ENCODE measurements around the gene APBB2.

Gene APBB2

DNA sequence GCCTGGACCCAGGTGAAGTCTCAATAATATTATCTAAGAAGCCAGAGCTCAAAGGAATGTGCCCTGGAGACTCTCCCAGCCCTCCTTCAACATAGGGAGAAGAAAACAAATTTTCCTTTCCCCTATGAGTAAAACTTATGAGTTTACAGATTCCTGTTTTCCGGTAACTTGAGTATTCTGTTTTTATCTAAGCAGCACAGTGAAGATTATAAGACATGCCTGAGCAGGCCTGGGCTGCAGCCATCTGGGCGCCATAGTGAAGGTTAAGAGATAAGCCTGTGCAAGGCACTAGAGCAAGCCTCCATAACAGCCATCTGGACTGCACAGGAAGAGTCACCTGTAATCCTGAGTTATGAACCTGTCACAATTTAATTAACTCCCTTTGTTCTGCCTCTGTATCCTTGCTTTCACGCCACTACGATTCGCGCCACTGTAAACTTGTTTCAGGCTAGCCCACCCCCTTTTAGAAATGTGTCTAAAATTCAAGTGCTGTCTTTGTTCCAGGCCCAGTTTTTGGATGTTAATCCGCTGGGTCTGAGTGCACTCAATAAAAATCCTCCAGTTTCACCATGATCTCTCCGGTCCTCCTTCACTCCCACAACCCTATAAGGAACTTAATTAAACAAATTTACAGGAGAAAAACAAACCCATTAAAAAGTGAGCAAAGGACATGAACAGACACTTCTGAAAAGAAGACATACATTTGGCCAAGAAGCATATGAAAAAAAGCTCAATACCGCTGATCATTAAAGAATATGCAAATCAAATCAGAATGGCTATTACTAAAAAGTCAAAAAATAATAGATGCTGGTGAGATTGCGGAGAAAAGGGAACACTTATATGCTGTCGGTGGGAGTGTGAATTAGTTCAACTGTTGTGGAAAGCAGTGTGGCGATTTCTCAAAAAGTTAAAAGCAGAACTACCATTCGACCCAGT is 189.5 kb downstream of the APBB2 start:
- TF ChIP-seq, protein P1, sequence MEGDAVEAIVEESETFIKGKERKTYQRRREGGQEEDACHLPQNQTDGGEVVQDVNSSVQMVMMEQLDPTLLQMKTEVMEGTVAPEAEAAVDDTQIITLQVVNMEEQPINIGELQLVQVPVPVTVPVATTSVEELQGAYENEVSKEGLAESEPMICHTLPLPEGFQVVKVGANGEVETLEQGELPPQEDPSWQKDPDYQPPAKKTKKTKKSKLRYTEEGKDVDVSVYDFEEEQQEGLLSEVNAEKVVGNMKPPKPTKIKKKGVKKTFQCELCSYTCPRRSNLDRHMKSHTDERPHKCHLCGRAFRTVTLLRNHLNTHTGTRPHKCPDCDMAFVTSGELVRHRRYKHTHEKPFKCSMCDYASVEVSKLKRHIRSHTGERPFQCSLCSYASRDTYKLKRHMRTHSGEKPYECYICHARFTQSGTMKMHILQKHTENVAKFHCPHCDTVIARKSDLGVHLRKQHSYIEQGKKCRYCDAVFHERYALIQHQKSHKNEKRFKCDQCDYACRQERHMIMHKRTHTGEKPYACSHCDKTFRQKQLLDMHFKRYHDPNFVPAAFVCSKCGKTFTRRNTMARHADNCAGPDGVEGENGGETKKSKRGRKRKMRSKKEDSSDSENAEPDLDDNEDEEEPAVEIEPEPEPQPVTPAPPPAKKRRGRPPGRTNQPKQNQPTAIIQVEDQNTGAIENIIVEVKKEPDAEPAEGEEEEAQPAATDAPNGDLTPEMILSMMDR (IDR thresholded peaks at IDR 0.05; ENCODE audit: poor library complexity, severe bottlenecking), result no peak
- peaks cover 14% of the 10 kb centered on the region; the same call in 1 of the 2 replicates for H3K36me3 ChIP-seq (ENCODE audit: low read depth)
- no peaks in the 10 kb centered on the region for H3K27me3 ChIP-seq (ENCODE audit: insufficient read depth, poor library complexity, severe bottlenecking)
- ATAC-seq (ENCODE audit: low read depth) (no peak), DNase-seq (ENCODE audit: low spot score) (no peak)
- H3K4me3 ChIP-seq (ENCODE audit: severe bottlenecking), result no peak overlapping the region
- H3K4me1 ChIP-seq (ENCODE audit: insufficient read depth, poor library complexity, severe bottlenecking), result peaks cover 10% of the 10 kb centered on the region
- peaks cover 17% of the 10 kb centered on the region for H3K9me3 ChIP-seq (ENCODE audit: severe bottlenecking)
- H3K27ac ChIP-seq (ENCODE audit: poor library complexity, severe bottlenecking), result no peak overlapping the region

DNA sequence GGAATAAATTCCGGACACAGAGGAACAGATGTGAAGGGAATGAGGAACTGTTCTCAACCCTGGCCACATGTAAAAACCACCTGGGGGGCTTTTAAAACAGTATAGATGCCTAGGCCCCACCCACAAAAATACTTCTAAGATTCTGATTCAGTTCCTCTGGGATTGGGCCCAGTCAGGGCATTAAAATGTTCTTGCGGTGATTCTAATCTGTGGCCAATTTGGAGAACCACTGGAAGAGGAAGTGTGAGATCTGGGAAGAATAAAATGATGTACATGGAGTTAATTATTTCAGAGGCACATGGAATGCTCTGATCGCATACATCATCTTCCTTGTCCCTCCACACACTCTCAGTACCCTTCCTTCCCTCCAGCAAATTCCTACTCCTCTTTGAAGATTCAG is 192.2 kb downstream of the APBB2 start:
- Histone ChIP-seq H3K27ac (ENCODE audit: poor library complexity, severe bottlenecking) (no peak overlapping the region), H3K9me3 (ENCODE audit: severe bottlenecking) (peaks cover 17% of the 10 kb centered on the region), H3K36me3 (ENCODE audit: low read depth) (peaks cover 11% of the 10 kb centered on the region; the same call in 1 of the 2 replicates), H3K4me1 (ENCODE audit: insufficient read depth, poor library complexity, severe bottlenecking) (no peaks in the 10 kb centered on the region), H3K4me3 (ENCODE audit: severe bottlenecking) (no peak overlapping the region), H3K27me3 (ENCODE audit: insufficient read depth, poor library complexity, severe bottlenecking) (no peaks in the 10 kb centered on the region)
- DNase-seq (ENCODE audit: low spot score), result no peak
- TF ChIP-seq, protein P1 (IDR thresholded peaks at IDR 0.05; ENCODE audit: poor library complexity, severe bottlenecking), result no peak
- no peak for ATAC-seq (ENCODE audit: low read depth)

DNA sequence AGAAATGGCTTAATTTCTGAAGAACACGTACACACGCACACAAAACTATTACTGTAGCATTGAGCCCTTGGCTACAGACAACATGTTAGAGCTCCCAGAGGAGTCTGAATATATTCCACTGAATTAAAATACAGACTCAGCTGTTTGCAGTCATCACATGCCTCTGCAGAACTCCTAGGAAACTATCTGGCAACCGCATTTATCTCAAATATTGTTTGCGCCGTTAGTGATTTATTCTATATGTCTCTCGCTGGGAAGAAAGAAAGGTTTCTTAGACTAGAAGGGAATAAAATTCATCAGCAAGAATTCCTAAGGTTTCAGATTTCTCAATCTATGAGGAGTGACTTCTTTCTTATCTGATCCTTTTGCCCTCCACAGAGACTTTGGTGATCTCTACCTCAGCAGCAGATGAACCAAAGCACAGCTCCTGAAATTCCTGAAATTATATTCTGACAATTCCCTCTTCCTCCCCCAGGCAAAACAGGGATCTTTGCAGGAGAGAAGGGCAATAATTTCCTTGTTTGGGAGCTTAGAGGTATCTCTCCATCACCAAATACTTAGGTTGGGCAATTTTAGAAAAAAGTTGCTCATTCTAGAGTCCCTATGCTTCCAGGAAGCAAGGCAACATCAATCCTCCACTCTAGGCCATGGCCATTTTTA is 199.2 kb downstream of the APBB2 start:
- no peak for DNase-seq (ENCODE audit: low spot score)

DNA sequence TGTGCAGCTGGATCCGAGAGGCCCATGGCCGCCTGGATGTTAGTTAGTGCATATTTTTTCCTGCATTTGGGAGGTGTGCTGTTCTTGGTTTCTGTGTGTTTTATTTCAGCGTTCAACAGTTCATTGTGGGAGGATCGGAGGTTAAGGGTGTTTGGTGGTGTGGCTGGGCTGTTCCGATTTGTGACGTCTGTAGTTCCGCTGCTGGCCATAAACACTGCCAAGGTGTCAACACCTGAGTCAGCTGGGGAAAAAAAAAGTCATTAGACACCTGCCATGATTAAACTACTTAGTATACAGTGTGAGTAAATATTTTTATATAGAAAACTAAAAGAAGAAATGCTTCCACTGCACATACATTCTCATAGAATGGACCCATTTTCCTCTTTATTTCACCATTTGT is 200.2 kb downstream of the APBB2 start:
- TF ChIP-seq, protein P1 (IDR thresholded peaks at IDR 0.05; ENCODE audit: poor library complexity, severe bottlenecking), result no peak
- peaks cover 32% of the 10 kb centered on the region for H3K36me3 ChIP-seq (ENCODE audit: low read depth)
- no peaks in the 10 kb centered on the region for H3K9me3 ChIP-seq (ENCODE audit: severe bottlenecking)
- no peak overlapping the region for H3K27ac ChIP-seq (ENCODE audit: poor library complexity, severe bottlenecking)
- H3K27me3 ChIP-seq (ENCODE audit: insufficient read depth, poor library complexity, severe bottlenecking), result no peaks in the 10 kb centered on the region
- ATAC-seq (ENCODE audit: low read depth) (no peak), DNase-seq (ENCODE audit: low spot score) (no peak)
- H3K4me1 ChIP-seq (ENCODE audit: insufficient read depth, poor library complexity, severe bottlenecking), result peaks cover 17% of the 10 kb centered on the region
- no peak overlapping the region for H3K4me3 ChIP-seq (ENCODE audit: severe bottlenecking)

More for the DNA sequence above, 199.2 kb downstream of the APBB2 start:
- no peaks in the 10 kb centered on the region for H3K9me3 ChIP-seq (ENCODE audit: severe bottlenecking)
- TF ChIP-seq, protein P1 (IDR thresholded peaks at IDR 0.05; ENCODE audit: poor library complexity, severe bottlenecking), result no peak
- H3K27ac ChIP-seq (ENCODE audit: poor library complexity, severe bottlenecking), result no peak overlapping the region
- no peaks in the 10 kb centered on the region for H3K27me3 ChIP-seq (ENCODE audit: insufficient read depth, poor library complexity, severe bottlenecking)
- no peak overlapping the region for H3K4me3 ChIP-seq (ENCODE audit: severe bottlenecking)
- peaks cover 7% of the 10 kb centered on the region for H3K4me1 ChIP-seq (ENCODE audit: insufficient read depth, poor library complexity, severe bottlenecking)
- H3K36me3 ChIP-seq (ENCODE audit: low read depth), result peaks cover 32% of the 10 kb centered on the region
- ATAC-seq (ENCODE audit: low read depth), result no peak

Data from RWPE2 (cell line).